ENCODE data around the gene KCNK15.

DNA sequence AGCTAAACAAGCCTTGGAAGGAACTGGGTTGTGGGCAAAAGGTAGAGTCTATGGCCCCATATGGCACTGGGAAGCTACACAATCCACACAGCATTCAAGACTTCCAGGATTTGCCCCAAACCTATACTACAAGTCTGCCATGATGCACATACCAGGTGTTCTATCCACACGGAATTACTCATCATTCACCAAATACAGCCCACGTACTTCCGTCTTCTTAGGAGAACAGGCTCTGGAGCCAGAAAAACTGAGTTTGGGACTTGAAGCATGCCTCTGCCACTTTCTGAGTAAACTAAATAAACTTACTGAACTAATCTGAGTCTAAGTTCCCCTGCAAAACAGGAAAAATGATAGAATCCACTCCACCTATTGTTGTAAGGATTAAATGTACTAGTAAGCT lies 36.1 kb downstream of the KCNK15 start:
- TF ChIP-seq, protein P1, sequence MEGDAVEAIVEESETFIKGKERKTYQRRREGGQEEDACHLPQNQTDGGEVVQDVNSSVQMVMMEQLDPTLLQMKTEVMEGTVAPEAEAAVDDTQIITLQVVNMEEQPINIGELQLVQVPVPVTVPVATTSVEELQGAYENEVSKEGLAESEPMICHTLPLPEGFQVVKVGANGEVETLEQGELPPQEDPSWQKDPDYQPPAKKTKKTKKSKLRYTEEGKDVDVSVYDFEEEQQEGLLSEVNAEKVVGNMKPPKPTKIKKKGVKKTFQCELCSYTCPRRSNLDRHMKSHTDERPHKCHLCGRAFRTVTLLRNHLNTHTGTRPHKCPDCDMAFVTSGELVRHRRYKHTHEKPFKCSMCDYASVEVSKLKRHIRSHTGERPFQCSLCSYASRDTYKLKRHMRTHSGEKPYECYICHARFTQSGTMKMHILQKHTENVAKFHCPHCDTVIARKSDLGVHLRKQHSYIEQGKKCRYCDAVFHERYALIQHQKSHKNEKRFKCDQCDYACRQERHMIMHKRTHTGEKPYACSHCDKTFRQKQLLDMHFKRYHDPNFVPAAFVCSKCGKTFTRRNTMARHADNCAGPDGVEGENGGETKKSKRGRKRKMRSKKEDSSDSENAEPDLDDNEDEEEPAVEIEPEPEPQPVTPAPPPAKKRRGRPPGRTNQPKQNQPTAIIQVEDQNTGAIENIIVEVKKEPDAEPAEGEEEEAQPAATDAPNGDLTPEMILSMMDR (IDR thresholded peaks at IDR 0.05): no peak
- no peak for TF ChIP-seq EZH2 (IDR thresholded peaks at IDR 0.05; ENCODE audit: borderline replicate concordance, insufficient read depth, low read depth, low read length, poor library complexity, severe bottlenecking)
